IMR-90 (cell line): ENCODE measurements around the gene MLLT1. TPM values are rescaled to one million over a fixed set of nuclear protein-coding genes. Genes with fewer than 3 reads are reported as not detected.

ENCODE experiments used
- ATAC-seq: fragments of 200-7000 bp; cut with Tn5 transposase; 2 replicates; pipeline ENCODE4 v1.9.1; 2020; ENCODE audit warnings: low read depth, mild to moderate bottlenecking, moderate library complexity
- BruUV-seq: library from RNA; stranded (reverse); fragments of 400-500 nt; replicated peaks from 2 replicates; lab custom pipeline; 2021; lab: Mats Ljungman, UMichigan
- CTCF ChIA-PET: fragments of 300-600 bp; formaldehyde crosslinking; extraction: SDS; loops from one replicate; lab custom pipeline; 2021; ENCODE audit warnings: antibody characterized with exemption; lab: Yijun Ruan, JAX
- POLR2A ChIA-PET: fragments of 300-600 bp; sonication (Branson Sonifier 250); formaldehyde crosslinking; loops from one replicate; lab custom pipeline; 2022; ENCODE audit warnings: antibody characterized with exemption; ENCODE audit not compliant: unreplicated experiment; lab: Charles Lee
- DNase-seq: peaks from one replicate; pipeline ENCODE4 v3.0.0; 2013
- H2AFZ ChIP-seq: replicated peaks from 2 replicates; pipeline ENCODE3; 2013; ENCODE audit warnings: low read length, mild to moderate bottlenecking; ENCODE audit not compliant: poor library complexity
- H2AK5ac ChIP-seq: 2 replicates; pipeline ENCODE4 v1.6.1; 2013; ENCODE audit warnings: low read depth, low read length, inconsistent platforms
- H2AK9ac ChIP-seq: replicated peaks from 2 replicates; pipeline ENCODE3; 2013; ENCODE audit warnings: mild to moderate bottlenecking, low read depth, low read length, moderate library complexity; ENCODE audit not compliant: poor library complexity
- H2BK120ac ChIP-seq: 2 replicates; pipeline ENCODE4 v1.6.1; 2013; ENCODE audit warnings: low read depth, low read length, inconsistent platforms
- H2BK15ac ChIP-seq: 3 replicates; pipeline ENCODE4 v1.6.1; 2013; ENCODE audit warnings: low read depth, low read length, inconsistent platforms
- H2BK20ac ChIP-seq: 2 replicates; pipeline ENCODE4 v1.6.1; 2013; ENCODE audit warnings: low read depth, mild to moderate bottlenecking, inconsistent platforms, low read length, moderate library complexity
- H2BK5ac ChIP-seq: 2 replicates; pipeline ENCODE4 v1.6.1; 2013; ENCODE audit warnings: mild to moderate bottlenecking, low read depth, low read length, inconsistent platforms; ENCODE audit not compliant: poor library complexity, severe bottlenecking
- H3K14ac ChIP-seq: replicated peaks from 2 replicates; pipeline ENCODE4 v1.6.1; 2013; ENCODE audit warnings: low read depth, low read length, inconsistent platforms
- H3K18ac ChIP-seq: 2 replicates; pipeline ENCODE4 v1.6.1; 2013; ENCODE audit warnings: low read depth, low read length, control low read depth
- H3K23ac ChIP-seq: 2 replicates; pipeline ENCODE4 v1.6.1; 2013; ENCODE audit warnings: low read depth, low read length, inconsistent platforms
- H3K27ac ChIP-seq: 2 replicates; pipeline ENCODE4 v1.5.1; 2013; ENCODE audit warnings: mild to moderate bottlenecking, control low read depth, low read length; ENCODE audit not compliant: insufficient read depth
- H3K27me3 ChIP-seq: 2 replicates; pipeline ENCODE4 v1.6.1; 2013; ENCODE audit warnings: low read length; ENCODE audit not compliant: control insufficient read depth, insufficient read depth
- H3K36me3 ChIP-seq: 2 replicates; pipeline ENCODE4 v1.6.1; 2013; ENCODE audit warnings: low read length, mixed read lengths; ENCODE audit not compliant: control insufficient read depth, insufficient read depth
- H3K4ac ChIP-seq: 2 replicates; pipeline ENCODE4 v1.6.1; 2013; ENCODE audit warnings: low read depth, low read length, inconsistent platforms
- H3K4me1 ChIP-seq: 2 replicates; pipeline ENCODE4 v1.6.1; 2013; ENCODE audit warnings: low read length, mixed read lengths; ENCODE audit not compliant: control insufficient read depth, insufficient read depth
- H3K4me2 ChIP-seq: 2 replicates; pipeline ENCODE4 v1.6.1; 2013; ENCODE audit warnings: low read depth, mild to moderate bottlenecking, control low read depth, low read length, moderate library complexity
- H3K4me3 ChIP-seq: 2 replicates; pipeline ENCODE4 v1.5.1; 2013; ENCODE audit warnings: low read depth, mild to moderate bottlenecking, control low read depth, low read length, moderate library complexity; ENCODE audit not compliant: insufficient read depth
- H3K56ac ChIP-seq: 2 replicates; pipeline ENCODE4 v1.6.1; 2013; ENCODE audit warnings: low read length, inconsistent platforms; ENCODE audit not compliant: insufficient read depth; ENCODE audit errors: extremely low read depth
- H3K79me1 ChIP-seq, 2 experiments: 2 replicates each; pipeline ENCODE4 v1.6.1; 2013; ENCODE audit warnings: low read length in 2 of 2, inconsistent platforms in 1 of 2, low read depth in 1 of 2
- H3K9ac ChIP-seq: 2 replicates; pipeline ENCODE4 v1.6.1; 2013; ENCODE audit warnings: low read depth, low read length, control low read depth
- H3K9me1 ChIP-seq: 2 replicates; pipeline ENCODE4 v1.6.1; 2013; ENCODE audit warnings: low read length, inconsistent platforms; ENCODE audit not compliant: insufficient read depth
- H3K9me3 ChIP-seq: 2 replicates; pipeline ENCODE4 v1.6.1; 2013; ENCODE audit warnings: low read length; ENCODE audit not compliant: control insufficient read depth, insufficient read depth
- H4K20me1 ChIP-seq: 2 replicates; pipeline ENCODE4 v1.6.1; 2013; ENCODE audit warnings: low read length, inconsistent platforms; ENCODE audit not compliant: insufficient read depth
- H4K5ac ChIP-seq: 2 replicates; pipeline ENCODE4 v1.6.1; 2013; ENCODE audit warnings: mild to moderate bottlenecking, low read depth, low read length, control low read depth
- H4K8ac ChIP-seq, 2 experiments: 2 replicates each; pipeline ENCODE4 v1.6.1; 2013; ENCODE audit warnings: low read depth in 2 of 2, low read length in 2 of 2, control low read depth in 1 of 2, inconsistent platforms in 1 of 2
- H4K91ac ChIP-seq: 2 replicates; pipeline ENCODE4 v1.6.1; 2013; ENCODE audit warnings: low read depth, low read length, inconsistent platforms; ENCODE audit not compliant: insufficient read depth
- BHLHE40 ChIP-seq: fragments of 150-350 bp; IDR thresholded peaks from 2 replicates; pipeline ENCODE4 v1.6.1; 2016; ENCODE audit warnings: mild to moderate bottlenecking, low read depth, low read length
- CEBPB ChIP-seq: IDR thresholded peaks from 2 replicates; pipeline ENCODE4 v1.6.1; 2012; ENCODE audit warnings: low read depth, low read length, improper control_type of control experiment
- CHD1 ChIP-seq: IDR thresholded peaks from 2 replicates; pipeline ENCODE4 v1.6.1; 2012; ENCODE audit warnings: low read depth, low read length, improper control_type of control experiment
- CTCF ChIP-seq: conservative IDR thresholded peaks from 2 replicates; pipeline ENCODE4 v1.5.1; 2012; ENCODE audit warnings: mild to moderate bottlenecking, low read depth, low read length, improper control_type of control experiment
- ELK1 ChIP-seq: fragments of 150-350 bp; IDR thresholded peaks from 2 replicates; pipeline ENCODE4 v1.6.1; 2016; ENCODE audit warnings: low read depth, mild to moderate bottlenecking, low read length, moderate library complexity, borderline replicate concordance
- FOS ChIP-seq: fragments of 150-350 bp; IDR thresholded peaks from 2 replicates; pipeline ENCODE4 v1.6.1; 2016; ENCODE audit warnings: low read depth, low read length
- MAFK ChIP-seq: IDR thresholded peaks from 2 replicates; pipeline ENCODE4 v1.6.1; 2012; ENCODE audit warnings: low read depth, low read length, improper control_type of control experiment
- MAZ ChIP-seq: IDR thresholded peaks from 2 replicates; pipeline ENCODE4 v1.6.1; 2012; ENCODE audit warnings: low read depth, mild to moderate bottlenecking, low read length, improper control_type of control experiment, moderate library complexity, borderline replicate concordance
- MXI1 ChIP-seq: IDR thresholded peaks from 2 replicates; pipeline ENCODE4 v1.6.1; 2012; ENCODE audit warnings: low read depth, mild to moderate bottlenecking, low read length, moderate library complexity, borderline replicate concordance
- RAD21 ChIP-seq: IDR thresholded peaks from 2 replicates; pipeline ENCODE4 v1.6.1; 2012; ENCODE audit warnings: low read length, improper control_type of control experiment
- RCOR1 ChIP-seq: IDR thresholded peaks from 2 replicates; pipeline ENCODE4 v1.6.1; 2012; ENCODE audit warnings: mild to moderate bottlenecking, low read length, improper control_type of control experiment; ENCODE audit not compliant: insufficient replicate concordance
- SMC3 ChIP-seq: fragments of 150-350 bp; IDR thresholded peaks from 2 replicates; pipeline ENCODE4 v1.6.1; 2016; ENCODE audit warnings: low read depth, mild to moderate bottlenecking, antibody characterized with exemption, low read length, moderate library complexity
- USF2 ChIP-seq: fragments of 150-350 bp; IDR thresholded peaks from 2 replicates; pipeline ENCODE4 v1.6.1; 2017; ENCODE audit warnings: mild to moderate bottlenecking, antibody characterized with exemption, low read length, low read depth
- WGBS, 2 experiments: methylation state at CpG; one replicate each; pipeline versions ENCODE4 v1.1.5 to v1.1.7; 2013; ENCODE audit warnings: missing lambda C conversion rate in 2 of 2; ENCODE audit not compliant: insufficient read length in 1 of 2; ENCODE audit errors: extremely low coverage in 2 of 2; 5-methylcytosine and 5-hydroxymethylcytosine counted together
- dilution Hi-C: fragments of 300-500 bp; cut with HindIII; formaldehyde crosslinking; loops from one replicate; pipeline ENCODE4 v1.14.3; 2018; ENCODE audit warnings: low sequenced_read_pairs; ENCODE audit not compliant: unreplicated experiment
- in situ Hi-C: fragments of 300-500 bp; cut with MboI; formaldehyde crosslinking; loops from 3 replicates; pipeline ENCODE4 v1.14.3; 2019; ENCODE audit warnings: low sequenced_read_pairs, inconsistent platforms, mixed read lengths
- intact Hi-C: fragments of 100-400 bp; cut with micrococcal nuclease; formaldehyde crosslinking; loops from 2 replicates; pipeline ENCODE4 v1.10.0; 2022
- polyA plus RNA-seq, 3 experiments: library from polyadenylated mRNA; depleted of rRNA; stranded (reverse); fragments of >200 nt; gene quantifications; 2 replicates each; pipeline ENCODE4 v1.2.3, GENCODE V29; 2012; ENCODE audit warnings: low replicate concordance in 1 of 3
- total RNA-seq: library from RNA; depleted of rRNA; stranded (reverse); fragments of >200 nt; gene quantifications from 2 replicates; pipeline ENCODE4 v1.2.3, GENCODE V29; 2012

MLLT1 gene
- total and polyA plus RNA-seq, 2 of the 4 experiments (the other 2 are of a cell fraction): 1.3 to 30.6 TPM

- WGBS, 2 experiments: 10% methylated on average over 10 of the region's 36 CpGs; no CpG with 5 or more reads in 1 of the 2 experiments
- Histone ChIP-seq H4K20me1 (peaks cover 47% of the 10 kb centered on the region), H3K14ac (peak overlapping the region; percentile 88), H3K27me3 (no peaks in the 10 kb centered on the region), H3K9me1 (peaks cover 31% of the 10 kb centered on the region), H3K4ac (peak overlapping the region; percentile 52), H4K8ac (peak overlapping the region in 1 of 2 experiments; percentile 57; a peak in 3 of 4 replicates), H3K9ac (peak overlapping the region; percentile 88), H2AFZ (peak overlapping the region; percentile 27), H3K56ac (peak overlapping the region; percentile 43), H3K36me3 (peaks cover 3% of the 10 kb centered on the region; the same call in 1 of the 2 replicates), H3K23ac (peak overlapping the region; percentile 90), H2BK15ac (no peak overlapping the region), H3K4me2 (peak overlapping the region; percentile 79), H3K9me3 (no peaks in the 10 kb centered on the region), H2AK9ac (peak overlapping the region; percentile 75), H2BK120ac (peak overlapping the region; percentile 27; the same call in 1 of the 2 replicates), H4K91ac (peak overlapping the region; percentile 32), H3K4me3 (peak overlapping the region; percentile 76), H4K5ac (no peak overlapping the region), H3K27ac (peak overlapping the region; percentile 62), H3K4me1 (peaks cover 33% of the 10 kb centered on the region), H2BK20ac (no peak overlapping the region), H2BK5ac (peak overlapping the region; percentile 35), H2AK5ac (peak overlapping the region; percentile 9), H3K79me1 (peaks cover 19 to 52% of the 10 kb centered on the region in 2 experiments), H3K18ac (no peak overlapping the region)
- ChIA-PET CTCF (interaction anchor here (1.2 kb wide), 1 partner anchor 60 kb away, joined by 3 read pairs; no protein-coding TSS in a partner anchor), POLR2A (no interaction called here)
- intact Hi-C loops: no loop called here
- dilution Hi-C loops: no loop called here
- no TSS peak for BruUV-seq
- no peak for ATAC-seq
- in situ Hi-C loops: loop anchor here (10.0 kb wide), 1 partner anchor 54 kb away; no protein-coding TSS in a partner anchor
- DNase-seq: no peak
- TF ChIP-seq CTCF (no peak), RAD21 (no peak), CHD1 (no peak), FOS (no peak), MAFK (no peak), RCOR1 (no peak), BHLHE40 (no peak), USF2 (no peak), MAZ (no peak), MXI1 (no peak), ELK1 (no peak), SMC3 (no peak), CEBPB (no peak)
Measured at GRCh38 chr19:6278740-6279619, 795 bp downstream of the MLLT1 start.
